Tibial nerve (tissue), 4 donors: ENCODE measurements around the gene SH3RF3.

Experiments used
- CTCF ChIP-seq, 5 experiments: fragments of 200-600 bp in 3 of 5; fragments of 450-650 bp in 2 of 5; sonication (generic) in 3 of 5; IDR thresholded peaks; one replicate each; pipeline ENCODE4 v1.5.1; 2016 to 2019; ENCODE audit warnings: antibody characterized with exemption in 5 of 5, mild to moderate bottlenecking in 3 of 5, moderate library complexity in 2 of 5
- EP300 ChIP-seq, 2 donors: sonication (generic); formaldehyde crosslinking; IDR thresholded peaks; one replicate each; pipeline ENCODE4 v1.6.1; 2017; ENCODE audit warnings: antibody characterized with exemption in 2 of 2, mild to moderate bottlenecking in 1 of 2
- POLR2A ChIP-seq, 2 donors: fragments of 450-650 bp; IDR thresholded peaks; one replicate each; pipeline ENCODE4 v1.6.1; 2017; ENCODE audit warnings: antibody characterized with exemption in 2 of 2, mild to moderate bottlenecking in 2 of 2, moderate library complexity in 2 of 2

- TF ChIP-seq POLR2A (IDR thresholded peaks at IDR 0.05) (no peak), CTCF (IDR thresholded peaks at IDR 0.05) (no peak), EP300 (IDR thresholded peaks at IDR 0.05) (no peak)
These were observed 105.3 kb downstream of the SH3RF3 start for GRCh38 chr2:109234355-109234754.
